H9 (cell line): Measurements from ENCODE around the gene MRPS11. TPM values are rescaled to one million over a fixed set of nuclear protein-coding genes. Genes with fewer than 3 reads are reported as not detected.

Experiments used
- DNase-seq: peaks from one replicate; pipeline ENCODE4 v3.0.0-alpha.2; 2017
- H2AFZ ChIP-seq: one replicate; pipeline ENCODE4 v1.6.1; 2013; ENCODE audit warnings: mild to moderate bottlenecking, low read length, control low read depth, moderate library complexity
- H2AK5ac ChIP-seq: 2 replicates; pipeline ENCODE4 v1.6.1; 2013; ENCODE audit warnings: low read length, control low read depth, mixed read lengths; ENCODE audit not compliant: insufficient read length
- H2BK120ac ChIP-seq: one replicate; pipeline ENCODE4 v1.6.1; 2013; ENCODE audit warnings: low read depth, mild to moderate bottlenecking, low read length, control low read depth, inconsistent platforms; ENCODE audit not compliant: poor library complexity, severe bottlenecking
- H2BK12ac ChIP-seq: 2 replicates; pipeline ENCODE4 v1.6.1; 2013; ENCODE audit warnings: low read length, control low read depth, mixed read lengths, low read depth; ENCODE audit not compliant: insufficient read length
- H2BK15ac ChIP-seq: 2 replicates; pipeline ENCODE4 v1.6.1; 2013; ENCODE audit warnings: low read depth, low read length, control low read depth
- H2BK20ac ChIP-seq: one replicate; pipeline ENCODE4 v1.6.1; 2013; ENCODE audit warnings: low read depth, mild to moderate bottlenecking, low read length, control low read depth, inconsistent platforms; ENCODE audit not compliant: poor library complexity, severe bottlenecking
- H2BK5ac ChIP-seq: 2 replicates; pipeline ENCODE4 v1.6.1; 2013; ENCODE audit warnings: low read length, control low read depth, mixed read lengths; ENCODE audit not compliant: insufficient read length
- H3K14ac ChIP-seq: 2 replicates; pipeline ENCODE4 v1.6.1; 2013; ENCODE audit warnings: low read length, control low read depth; ENCODE audit not compliant: insufficient read depth
- H3K18ac ChIP-seq: 2 replicates; pipeline ENCODE4 v1.6.1; 2013; ENCODE audit warnings: low read depth, mild to moderate bottlenecking, mixed read lengths, low read length, control low read depth; ENCODE audit not compliant: insufficient read length
- H3K23ac ChIP-seq: 2 replicates; pipeline ENCODE4 v1.6.1; 2013; ENCODE audit warnings: low read length, control low read depth, mixed read lengths, low read depth; ENCODE audit not compliant: insufficient read length
- H3K23me2 ChIP-seq: 2 replicates; pipeline ENCODE4 v1.6.1; 2013; ENCODE audit warnings: low read depth, mild to moderate bottlenecking, mixed read lengths, low read length, control low read depth; ENCODE audit not compliant: insufficient read length, poor library complexity, severe bottlenecking
- H3K27ac ChIP-seq: 2 replicates; pipeline ENCODE4 v1.5.1; 2013; ENCODE audit warnings: low read length, control low read depth, mixed read lengths, low read depth; ENCODE audit not compliant: insufficient read length
- H3K27me3 ChIP-seq: 2 replicates; pipeline ENCODE4 v1.6.1; 2013; ENCODE audit warnings: low read length, control low read depth, inconsistent platforms; ENCODE audit not compliant: insufficient read depth
- H3K4ac ChIP-seq: 2 replicates; pipeline ENCODE4 v1.6.1; 2013; ENCODE audit warnings: low read depth, mild to moderate bottlenecking, control low read depth, inconsistent platforms, low read length, moderate library complexity
- H3K4me1 ChIP-seq: 2 replicates; pipeline ENCODE4 v1.6.1; 2013; ENCODE audit warnings: low read length, control low read depth, inconsistent platforms; ENCODE audit not compliant: insufficient read depth
- H3K4me2 ChIP-seq: 2 replicates; pipeline ENCODE4 v1.6.1; 2013; ENCODE audit warnings: low read length, control low read depth, mixed read lengths; ENCODE audit not compliant: insufficient read length, insufficient read depth
- H3K56ac ChIP-seq: 2 replicates; pipeline ENCODE4 v1.6.1; 2013; ENCODE audit warnings: low read depth, mild to moderate bottlenecking, mixed read lengths, low read length, control low read depth; ENCODE audit not compliant: insufficient read length
- H3K79me1 ChIP-seq: 2 replicates; pipeline ENCODE4 v1.6.1; 2013; ENCODE audit warnings: low read depth, mild to moderate bottlenecking, moderate library complexity, low read length, control low read depth, inconsistent platforms; ENCODE audit not compliant: insufficient read depth, poor library complexity, severe bottlenecking
- H3K79me2 ChIP-seq: 2 replicates; pipeline ENCODE4 v1.6.1; 2013; ENCODE audit warnings: low read length, control low read depth, inconsistent platforms; ENCODE audit not compliant: insufficient read depth
- H3K9ac ChIP-seq: 2 replicates; pipeline ENCODE4 v1.6.1; 2013; ENCODE audit warnings: low read length, control low read depth, mixed read lengths; ENCODE audit not compliant: insufficient read length; ENCODE audit errors: extremely low read depth
- H3K9me3 ChIP-seq: one replicate; pipeline ENCODE4 v1.6.1; 2013; ENCODE audit warnings: low read depth, low read length, inconsistent platforms; ENCODE audit not compliant: control insufficient read depth
- H3T11ph ChIP-seq: one replicate; pipeline ENCODE4 v1.6.1; 2013; ENCODE audit warnings: mild to moderate bottlenecking, low read length, control low read depth, inconsistent platforms
- H4K20me1 ChIP-seq: one replicate; pipeline ENCODE4 v1.6.1; 2013; ENCODE audit not compliant: control insufficient read depth, insufficient read length, insufficient read depth
- H4K5ac ChIP-seq: 2 replicates; pipeline ENCODE4 v1.6.1; 2013; ENCODE audit warnings: low read depth, mild to moderate bottlenecking, mixed read lengths, low read length, control low read depth; ENCODE audit not compliant: insufficient read length
- H4K8ac ChIP-seq: replicated peaks from 2 replicates; pipeline ENCODE4 v1.6.1; 2013; ENCODE audit warnings: low read length, control low read depth, mixed read lengths, low read depth; ENCODE audit not compliant: insufficient read length
- H4K91ac ChIP-seq: 2 replicates; pipeline ENCODE4 v1.6.1; 2013; ENCODE audit warnings: low read depth, mild to moderate bottlenecking, moderate library complexity, mixed read lengths, low read length, control low read depth; ENCODE audit not compliant: insufficient read length
- H3K27ac Mint-ChIP-seq, 3 experiments: 2 replicates in 2 of 3; 3 replicates in 1 of 3; pipeline ENCODE4 v1.8.0; 2020 to 2021; ENCODE audit warnings: mixed read lengths in 3 of 3, mild to moderate bottlenecking in 1 of 3, moderate library complexity in 1 of 3
- H3K27me3 Mint-ChIP-seq: 2 replicates; pipeline ENCODE4 v1.8.0; 2021; ENCODE audit warnings: low read depth, mild to moderate bottlenecking, moderate library complexity, mixed read lengths
- H3K36me3 Mint-ChIP-seq, 3 experiments: 2 replicates in 2 of 3; 3 replicates in 1 of 3; pipeline ENCODE4 v1.8.0; 2020 to 2021; ENCODE audit warnings: low read depth in 3 of 3, mixed read lengths in 3 of 3; ENCODE audit not compliant: insufficient read depth in 1 of 3
- H3K4me1 Mint-ChIP-seq, 2 experiments: 2 replicates each; pipeline ENCODE4 v1.8.0; 2020; ENCODE audit warnings: mixed read lengths in 2 of 2
- H3K4me3 Mint-ChIP-seq, 2 experiments: 2 replicates in 1 of 2; 3 replicates in 1 of 2; pipeline ENCODE4 v1.8.0; 2020 to 2021; ENCODE audit warnings: mild to moderate bottlenecking in 2 of 2, mixed read lengths in 2 of 2, moderate library complexity in 1 of 2
- H3K9me3 Mint-ChIP-seq, 2 experiments: 2 replicates in 1 of 2; 3 replicates in 1 of 2; pipeline ENCODE4 v1.8.0; 2020; ENCODE audit warnings: mild to moderate bottlenecking in 2 of 2, mixed read lengths in 2 of 2, moderate library complexity in 1 of 2
- CTCF ChIP-seq: fragments of 200-600 bp; sonication (generic); conservative IDR thresholded peaks from 3 replicates; pipeline ENCODE4 v1.8.0; 2021; ENCODE audit warnings: antibody characterized with exemption, mild to moderate bottlenecking
- WGBS: extraction: QIAGEN DNeasy Blood & Tissue Kit; methylation state at CpG from one replicate; pipeline ENCODE4 v1.1.7; 2013; ENCODE audit warnings: missing lambda C conversion rate, low lambda C conversion rate, mixed read lengths; ENCODE audit not compliant: insufficient read length; ENCODE audit errors: extremely low coverage; 5-methylcytosine and 5-hydroxymethylcytosine counted together
- total RNA-seq: library from RNA; stranded (reverse); gene quantifications from 2 replicates; pipeline ENCODE4 v1.2.1, GENCODE V29; 2021

The MRPS11 gene
- total RNA-seq, 1 experiment from 2014 or later = 54.5 TPM

DNA sequence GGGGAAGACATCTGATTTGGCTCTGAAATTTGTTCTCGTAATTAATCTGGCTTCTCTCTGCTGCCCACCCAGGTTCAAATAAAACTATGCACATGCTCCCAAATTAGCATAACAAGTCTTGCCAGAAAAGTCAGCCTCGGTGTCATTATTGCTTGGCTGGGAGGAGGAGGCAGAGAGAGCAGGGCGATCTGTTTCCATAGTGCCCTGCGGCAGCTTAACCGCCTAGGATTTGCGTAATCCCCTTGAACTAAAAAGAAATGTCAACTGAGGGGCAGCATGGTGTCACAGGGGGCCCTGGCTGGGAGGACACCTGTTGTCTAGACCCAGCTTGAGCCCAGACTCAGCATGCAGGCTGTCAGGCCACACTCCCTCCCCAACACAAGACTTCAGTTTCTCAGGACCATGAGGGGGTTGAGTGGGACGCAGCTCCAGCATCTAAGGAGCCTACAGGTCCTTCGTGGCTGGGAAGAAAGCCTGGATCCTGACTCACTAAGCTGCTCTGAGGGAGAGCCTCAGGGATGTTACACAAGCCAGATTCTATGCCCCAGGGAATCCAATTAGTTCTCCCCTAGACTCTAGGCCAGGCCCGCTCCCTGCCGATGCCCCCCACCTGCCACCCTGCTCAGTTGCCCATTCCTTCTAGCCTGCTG, 17.3 kb downstream of the MRPS11 start:
- no peak overlapping the region for H4K8ac ChIP-seq
- no peaks in the 10 kb centered on the region for H3K27me3 ChIP-seq
- H3K4me1 ChIP-seq = no peaks in the 10 kb centered on the region; the same call in 1 of the 2 replicates
- no peak overlapping the region for H2BK5ac ChIP-seq
- H2BK120ac ChIP-seq = no peak overlapping the region
- no peak overlapping the region for H3K4ac ChIP-seq
- H3K79me1 ChIP-seq = no peaks in the 10 kb centered on the region
- no peak for DNase-seq
- no peak overlapping the region for H2AFZ ChIP-seq
- no peak overlapping the region for H2BK20ac ChIP-seq
- no peak overlapping the region for H3K14ac ChIP-seq
- 0 out of 5 replicates have a peak overlapping the region, but pooled peaks of 1 of the 2 experiments have one; percentile 14 for H3K4me3 Mint-ChIP-seq
- no peaks in the 10 kb centered on the region; a peak in 1 of 7 replicates for H3K36me3 Mint-ChIP-seq
- no peak overlapping the region for H3K27ac ChIP-seq
- peaks cover 60 to 68% of the 10 kb centered on the region in 2 experiments for H3K4me1 Mint-ChIP-seq
- TF ChIP-seq CTCF = no peak
- WGBS = no CpG with 5 or more reads among the region's 10 CpGs
- no peak overlapping the region for H4K5ac ChIP-seq
- H3K27ac Mint-ChIP-seq = peak overlapping the region in 1 of 3 experiments; percentile 32; a peak in 1 of 7 replicates
- no peak overlapping the region for H2BK12ac ChIP-seq
- peaks cover 38% of the 10 kb centered on the region for H3K27me3 Mint-ChIP-seq
- H4K20me1 ChIP-seq = no peaks in the 10 kb centered on the region
- H3K9ac ChIP-seq = no peak overlapping the region
- no peak overlapping the region for H3K23ac ChIP-seq
- H3K4me2 ChIP-seq = no peak overlapping the region
- no peaks in the 10 kb centered on the region for H3K23me2 ChIP-seq
- H3K9me3 Mint-ChIP-seq = no peaks in the 10 kb centered on the region
- H3K79me2 ChIP-seq = no peaks in the 10 kb centered on the region
- H3K56ac ChIP-seq = no peak overlapping the region
- H2BK15ac ChIP-seq = no peak overlapping the region
- no peak overlapping the region for H2AK5ac ChIP-seq
- H3K18ac ChIP-seq = no peak overlapping the region
- H4K91ac ChIP-seq = no peak overlapping the region
- no peak overlapping the region for H3T11ph ChIP-seq
- no peaks in the 10 kb centered on the region for H3K9me3 ChIP-seq
